HEK293 (cell line): ENCODE data around the gene CATSPERD.

ENCODE experiments used
- HIC1 ChIP-seq: fragments of 450-650 bp; formaldehyde crosslinking; IDR thresholded peaks from 2 replicates; pipeline ENCODE4 v1.5.1; 2016; ENCODE audit warnings: missing biosample characterization, missing genetic modification characterization
- KLF16 ChIP-seq: fragments of 450-650 bp; formaldehyde crosslinking; IDR thresholded peaks from 2 replicates; pipeline ENCODE4 v1.5.1; 2017; ENCODE audit warnings: missing biosample characterization, missing genetic modification characterization
- KLF8 ChIP-seq: fragments of 450-650 bp; formaldehyde crosslinking; IDR thresholded peaks from 2 replicates; pipeline ENCODE4 v1.5.1; 2016; ENCODE audit warnings: missing biosample characterization, missing genetic modification characterization
- MEIS1 ChIP-seq: sonication (generic); formaldehyde crosslinking; IDR thresholded peaks from 2 replicates; pipeline ENCODE4 v1.8.1; 2022; ENCODE audit warnings: missing genetic modification reagents, mild to moderate bottlenecking, borderline replicate concordance
- REST ChIP-seq: fragments of 450-650 bp; formaldehyde crosslinking; IDR thresholded peaks from 2 replicates; pipeline ENCODE4 v1.5.1; 2016; ENCODE audit warnings: missing biosample characterization, missing genetic modification characterization
- SETDB1 ChIP-seq: IDR thresholded peaks from one replicate; pipeline ENCODE4 v1.6.1; 2017; ENCODE audit warnings: mild to moderate bottlenecking, low read length, moderate library complexity, mixed read lengths; ENCODE audit not compliant: insufficient read length
- WT1 ChIP-seq: fragments of 450-650 bp; formaldehyde crosslinking; IDR thresholded peaks from 2 replicates; pipeline ENCODE4 v1.5.1; 2016; ENCODE audit warnings: missing biosample characterization, missing genetic modification characterization
- ZBTB48 ChIP-seq: fragments of 450-650 bp; formaldehyde crosslinking; IDR thresholded peaks from 2 replicates; pipeline ENCODE4 v1.5.1; 2016; ENCODE audit warnings: missing biosample characterization, missing genetic modification characterization
- ZEB2 ChIP-seq: fragments of 450-650 bp; formaldehyde crosslinking; IDR thresholded peaks from 2 replicates; pipeline ENCODE4 v1.5.1; 2016; ENCODE audit warnings: missing biosample characterization, missing genetic modification characterization
- ZNF112 ChIP-seq: fragments of 450-650 bp; formaldehyde crosslinking; IDR thresholded peaks from 2 replicates; pipeline ENCODE4 v1.5.0; 2017; ENCODE audit warnings: missing biosample characterization, missing genetic modification characterization
- ZNF121 ChIP-seq: fragments of 450-650 bp; formaldehyde crosslinking; IDR thresholded peaks from 2 replicates; pipeline ENCODE4 v1.5.1; 2016; ENCODE audit warnings: missing biosample characterization, missing genetic modification characterization
- ZNF146 ChIP-seq: fragments of 450-650 bp; formaldehyde crosslinking; IDR thresholded peaks from 2 replicates; pipeline ENCODE4 v1.5.1; 2016; ENCODE audit warnings: missing biosample characterization, missing genetic modification characterization
- ZNF169 ChIP-seq: fragments of 450-650 bp; formaldehyde crosslinking; IDR thresholded peaks from 2 replicates; pipeline ENCODE4 v1.5.1; 2016; ENCODE audit warnings: missing biosample characterization, missing genetic modification characterization
- ZNF184 ChIP-seq: fragments of 450-650 bp; IDR thresholded peaks from 2 replicates; pipeline ENCODE4 v1.5.1; 2018; ENCODE audit warnings: missing biosample characterization, mild to moderate bottlenecking, missing genetic modification characterization
- ZNF239 ChIP-seq: fragments of 450-650 bp; formaldehyde crosslinking; IDR thresholded peaks from 2 replicates; pipeline ENCODE4 v1.5.1; 2016; ENCODE audit warnings: missing biosample characterization, missing genetic modification characterization
- ZNF24 ChIP-seq: fragments of 450-650 bp; formaldehyde crosslinking; IDR thresholded peaks from 2 replicates; pipeline ENCODE4 v1.5.1; 2016; ENCODE audit warnings: missing biosample characterization, missing genetic modification characterization
- ZNF394 ChIP-seq: fragments of 450-650 bp; formaldehyde crosslinking; IDR thresholded peaks from 2 replicates; pipeline ENCODE4 v1.5.1; 2016; ENCODE audit warnings: missing biosample characterization, missing genetic modification characterization, mild to moderate bottlenecking, moderate library complexity, borderline replicate concordance
- ZNF426 ChIP-seq: fragments of 450-650 bp; formaldehyde crosslinking; IDR thresholded peaks from 2 replicates; pipeline ENCODE4 v1.5.1; 2017; ENCODE audit warnings: missing biosample characterization, missing genetic modification characterization, mild to moderate bottlenecking, inconsistent platforms, moderate library complexity
- ZNF488 ChIP-seq: fragments of 450-650 bp; formaldehyde crosslinking; IDR thresholded peaks from 2 replicates; pipeline ENCODE4 v1.5.1; 2016; ENCODE audit warnings: missing biosample characterization, missing genetic modification characterization
- ZNF585B ChIP-seq: fragments of 450-650 bp; formaldehyde crosslinking; IDR thresholded peaks from 2 replicates; pipeline ENCODE4 v1.5.1; 2016; ENCODE audit warnings: missing biosample characterization, missing genetic modification characterization
- ZNF654 ChIP-seq: fragments of 450-650 bp; formaldehyde crosslinking; IDR thresholded peaks from 2 replicates; pipeline ENCODE4 v1.5.1; 2016; ENCODE audit warnings: low read depth, missing biosample characterization, missing genetic modification characterization
- ZNF785 ChIP-seq: fragments of 450-650 bp; formaldehyde crosslinking; IDR thresholded peaks from 2 replicates; pipeline ENCODE4 v1.5.1; 2016; ENCODE audit warnings: missing biosample characterization, missing genetic modification characterization
- ZSCAN5A ChIP-seq: fragments of 450-650 bp; formaldehyde crosslinking; IDR thresholded peaks from 2 replicates; pipeline ENCODE4 v1.5.1; 2016; ENCODE audit warnings: missing biosample characterization, missing genetic modification characterization
- TF ChIP-seq, protein P1 (sequence below): fragments of 450-650 bp; formaldehyde crosslinking; conservative IDR thresholded peaks from 2 replicates; pipeline ENCODE4 v1.5.1; 2016; ENCODE audit warnings: low read depth, missing biosample characterization, missing genetic modification characterization
- TF ChIP-seq, protein P2 (sequence below): fragments of 450-650 bp; formaldehyde crosslinking; IDR thresholded peaks from 2 replicates; pipeline ENCODE4 v1.5.1; 2016; ENCODE audit warnings: missing biosample characterization, missing genetic modification characterization, low read depth

Gene CATSPERD

DNA sequence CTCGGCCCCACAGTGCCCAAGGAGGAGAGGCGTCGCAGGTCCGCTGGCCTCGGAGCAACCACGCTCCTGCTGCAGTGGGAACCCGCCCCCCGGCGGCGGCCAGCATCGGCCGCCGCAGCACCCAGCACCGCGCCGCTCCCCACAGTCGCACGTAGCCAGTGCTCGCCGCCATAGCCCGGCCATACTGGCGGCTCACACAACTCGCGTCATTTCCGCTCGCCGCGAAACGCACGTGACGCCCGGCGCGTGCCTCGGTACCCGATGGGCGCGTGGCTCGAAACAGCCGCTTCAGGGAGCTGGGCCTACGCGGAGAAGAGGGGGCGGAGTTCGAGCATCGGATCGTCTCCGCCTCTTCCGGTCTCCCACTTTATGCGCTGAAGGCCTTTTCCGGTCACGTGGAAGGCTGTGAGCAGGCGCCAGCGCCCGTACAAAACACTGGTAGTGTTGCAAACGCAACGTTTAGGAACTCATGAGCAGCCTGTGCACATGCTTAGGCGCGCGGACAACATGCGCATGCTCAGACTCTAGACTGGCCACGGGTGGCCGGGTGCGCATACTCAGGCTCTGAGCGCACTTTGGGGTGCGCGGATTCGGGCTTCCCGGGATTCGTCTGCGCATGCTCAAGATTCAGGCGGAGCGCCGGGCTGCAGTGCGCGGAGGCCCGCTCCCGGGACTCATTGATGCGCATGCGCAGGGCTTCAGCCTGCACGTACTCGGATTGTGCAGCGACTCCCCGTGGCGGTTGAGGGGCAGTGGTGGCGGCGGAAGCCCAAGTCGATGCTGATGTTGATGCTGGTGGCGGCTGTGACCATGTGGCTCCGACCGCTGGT is at the start of gene CATSPERD, which contains the start of gene LONP1 (continued):
- TF ChIP-seq, protein P1, sequence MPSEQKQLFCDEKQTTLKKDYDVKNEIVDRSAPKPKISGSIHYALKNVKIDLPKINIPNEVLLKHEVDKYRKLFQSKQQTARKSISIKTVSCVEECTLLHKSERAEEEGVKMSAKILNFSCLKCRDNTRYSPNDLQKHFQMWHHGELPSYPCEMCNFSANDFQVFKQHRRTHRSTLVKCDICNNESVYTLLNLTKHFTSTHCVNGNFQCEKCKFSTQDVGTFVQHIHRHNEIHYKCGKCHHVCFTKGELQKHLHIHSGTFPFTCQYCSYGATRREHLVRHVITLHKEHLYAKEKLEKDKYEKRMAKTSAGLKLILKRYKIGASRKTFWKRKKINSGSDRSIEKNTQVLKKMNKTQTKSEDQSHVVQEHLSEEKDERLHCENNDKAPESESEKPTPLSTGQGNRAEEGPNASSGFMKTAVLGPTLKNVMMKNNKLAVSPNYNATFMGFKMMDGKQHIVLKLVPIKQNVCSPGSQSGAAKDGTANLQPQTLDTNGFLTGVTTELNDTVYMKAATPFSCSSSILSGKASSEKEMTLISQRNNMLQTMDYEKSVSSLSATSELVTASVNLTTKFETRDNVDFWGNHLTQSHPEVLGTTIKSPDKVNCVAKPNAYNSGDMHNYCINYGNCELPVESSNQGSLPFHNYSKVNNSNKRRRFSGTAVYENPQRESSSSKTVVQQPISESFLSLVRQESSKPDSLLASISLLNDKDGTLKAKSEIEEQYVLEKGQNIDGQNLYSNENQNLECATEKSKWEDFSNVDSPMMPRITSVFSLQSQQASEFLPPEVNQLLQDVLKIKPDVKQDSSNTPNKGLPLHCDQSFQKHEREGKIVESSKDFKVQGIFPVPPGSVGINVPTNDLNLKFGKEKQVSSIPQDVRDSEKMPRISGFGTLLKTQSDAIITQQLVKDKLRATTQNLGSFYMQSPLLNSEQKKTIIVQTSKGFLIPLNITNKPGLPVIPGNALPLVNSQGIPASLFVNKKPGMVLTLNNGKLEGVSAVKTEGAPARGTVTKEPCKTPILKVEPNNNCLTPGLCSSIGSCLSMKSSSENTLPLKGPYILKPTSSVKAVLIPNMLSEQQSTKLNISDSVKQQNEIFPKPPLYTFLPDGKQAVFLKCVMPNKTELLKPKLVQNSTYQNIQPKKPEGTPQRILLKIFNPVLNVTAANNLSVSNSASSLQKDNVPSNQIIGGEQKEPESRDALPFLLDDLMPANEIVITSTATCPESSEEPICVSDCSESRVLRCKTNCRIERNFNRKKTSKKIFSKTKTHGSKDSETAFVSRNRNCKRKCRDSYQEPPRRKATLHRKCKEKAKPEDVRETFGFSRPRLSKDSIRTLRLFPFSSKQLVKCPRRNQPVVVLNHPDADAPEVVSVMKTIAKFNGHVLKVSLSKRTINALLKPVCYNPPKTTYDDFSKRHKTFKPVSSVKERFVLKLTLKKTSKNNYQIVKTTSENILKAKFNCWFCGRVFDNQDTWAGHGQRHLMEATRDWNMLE (tag by site-specific recombination): peak; percentile 73
- TF ChIP-seq ZNF24 (tag by site-specific recombination) (peak; percentile 45; the same call in 1 of the 2 replicates), ZNF184 (no peak), REST (tag by site-specific recombination) (no peak), ZNF585B (tag by site-specific recombination) (no peak), ZNF239 (no peak), ZNF112 (no peak), ZBTB48 (tag by site-specific recombination) (no peak), ZSCAN5A (no peak), ZNF169 (tag by site-specific recombination) (no peak), ZNF654 (peak; percentile 20; the same call in 1 of the 2 replicates), ZEB2 (tag by site-specific recombination) (peak; percentile 80), ZNF394 (peak; percentile 42), MEIS1 (CRISPR knock-in tag) (no peak), ZNF121 (tag by site-specific recombination) (no peak), SETDB1 (no peak), HIC1 (peak; percentile 73; the same call in 1 of the 2 replicates), KLF8 (tag by site-specific recombination) (peak; percentile 42; the same call in 1 of the 2 replicates), ZNF426 (tag by site-specific recombination) (no peak), WT1 (tag by site-specific recombination) (no peak), ZNF785 (tag by site-specific recombination) (peak; percentile 100), ZNF146 (no peak), KLF16 (tag by site-specific recombination) (no peak), ZNF488 (tag by site-specific recombination) (no peak)
- TF ChIP-seq, protein P2, sequence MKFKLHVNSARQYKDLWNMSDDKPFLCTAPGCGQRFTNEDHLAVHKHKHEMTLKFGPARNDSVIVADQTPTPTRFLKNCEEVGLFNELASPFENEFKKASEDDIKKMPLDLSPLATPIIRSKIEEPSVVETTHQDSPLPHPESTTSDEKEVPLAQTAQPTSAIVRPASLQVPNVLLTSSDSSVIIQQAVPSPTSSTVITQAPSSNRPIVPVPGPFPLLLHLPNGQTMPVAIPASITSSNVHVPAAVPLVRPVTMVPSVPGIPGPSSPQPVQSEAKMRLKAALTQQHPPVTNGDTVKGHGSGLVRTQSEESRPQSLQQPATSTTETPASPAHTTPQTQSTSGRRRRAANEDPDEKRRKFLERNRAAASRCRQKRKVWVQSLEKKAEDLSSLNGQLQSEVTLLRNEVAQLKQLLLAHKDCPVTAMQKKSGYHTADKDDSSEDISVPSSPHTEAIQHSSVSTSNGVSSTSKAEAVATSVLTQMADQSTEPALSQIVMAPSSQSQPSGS (tag by site-specific recombination): no peak
